SK-N-MC (cell line): Measurements from ENCODE around the gene DCLK1.

Source experiments
- EZH2 ChIP-seq: fragments of 200-600 bp; sonication (generic); IDR thresholded peaks from one replicate; pipeline ENCODE4 v1.6.1; 2017; ENCODE audit warnings: antibody characterized with exemption
- POLR2AphosphoS5 ChIP-seq: IDR thresholded peaks from 2 replicates; pipeline ENCODE4 v1.6.1; 2012; ENCODE audit warnings: mild to moderate bottlenecking, low read depth, low read length, borderline replicate concordance

- TF ChIP-seq POLR2AphosphoS5 (no peak), EZH2 (no peak)
These were observed 194.8 kb downstream of the DCLK1 start for GRCh38 chr13:35936246-35936978.
